ENCODE results near the gene VSTM4.

- TF ChIP-seq CTCF (conservative IDR thresholded peaks at IDR 0.05) (no peak), EZH2 (IDR thresholded peaks at IDR 0.05; ENCODE audit: low read depth) (no peak)
Observed at GRCh38 chr10:49068672-49069217, 46.6 kb downstream of the VSTM4 start.

Data from PC-9 (cell line).